Fibroblast of pulmonary artery (primary cell): ENCODE data around the gene TNNT2.

Experiments used
- DNase-seq: peaks from one replicate; pipeline ENCODE4 v3.0.0-alpha.2; 2010; ENCODE audit warnings: low read depth
- H3K4me3 ChIP-seq: replicated peaks from 2 replicates; pipeline ENCODE4 v1.5.1; 2011; ENCODE audit warnings: low read depth, mild to moderate bottlenecking, control low read depth, low read length, moderate library complexity
- TF ChIP-seq, protein P1 (sequence below): IDR thresholded peaks from 2 replicates; pipeline ENCODE4 v1.5.1; 2011; ENCODE audit warnings: mild to moderate bottlenecking, control low read depth, low read length, inconsistent platforms; ENCODE audit errors: missing control alignments

Gene TNNT2

DNA sequence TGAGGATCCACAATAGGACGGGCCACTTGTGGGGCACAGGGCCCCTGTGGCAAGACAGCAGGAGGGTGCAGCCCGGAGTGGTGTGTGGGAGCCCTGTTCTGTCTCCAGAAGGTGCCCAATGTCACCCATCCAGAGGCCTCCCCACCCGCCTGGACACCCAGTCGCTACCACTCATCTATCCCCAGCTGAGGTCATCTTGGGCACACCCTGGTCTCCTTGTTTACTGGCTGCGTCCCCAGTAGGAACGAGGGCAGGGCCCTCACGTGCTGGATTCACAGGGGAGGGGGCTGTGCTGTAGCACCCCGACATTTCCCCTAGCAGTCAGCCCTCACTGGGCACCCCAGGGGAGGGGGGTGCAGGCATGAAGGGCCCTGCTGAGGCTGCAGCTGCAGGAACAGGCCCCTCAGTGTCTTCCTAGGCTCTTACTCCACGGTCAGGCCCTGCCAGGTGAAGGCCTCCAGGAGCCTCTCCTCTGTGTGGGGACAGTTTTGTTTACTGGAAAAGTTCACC is 2.3 kb upstream of the TNNT2 start:
- DNase-seq = no peak
- TF ChIP-seq, protein P1, sequence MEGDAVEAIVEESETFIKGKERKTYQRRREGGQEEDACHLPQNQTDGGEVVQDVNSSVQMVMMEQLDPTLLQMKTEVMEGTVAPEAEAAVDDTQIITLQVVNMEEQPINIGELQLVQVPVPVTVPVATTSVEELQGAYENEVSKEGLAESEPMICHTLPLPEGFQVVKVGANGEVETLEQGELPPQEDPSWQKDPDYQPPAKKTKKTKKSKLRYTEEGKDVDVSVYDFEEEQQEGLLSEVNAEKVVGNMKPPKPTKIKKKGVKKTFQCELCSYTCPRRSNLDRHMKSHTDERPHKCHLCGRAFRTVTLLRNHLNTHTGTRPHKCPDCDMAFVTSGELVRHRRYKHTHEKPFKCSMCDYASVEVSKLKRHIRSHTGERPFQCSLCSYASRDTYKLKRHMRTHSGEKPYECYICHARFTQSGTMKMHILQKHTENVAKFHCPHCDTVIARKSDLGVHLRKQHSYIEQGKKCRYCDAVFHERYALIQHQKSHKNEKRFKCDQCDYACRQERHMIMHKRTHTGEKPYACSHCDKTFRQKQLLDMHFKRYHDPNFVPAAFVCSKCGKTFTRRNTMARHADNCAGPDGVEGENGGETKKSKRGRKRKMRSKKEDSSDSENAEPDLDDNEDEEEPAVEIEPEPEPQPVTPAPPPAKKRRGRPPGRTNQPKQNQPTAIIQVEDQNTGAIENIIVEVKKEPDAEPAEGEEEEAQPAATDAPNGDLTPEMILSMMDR = no peak
- no peak overlapping the region for H3K4me3 ChIP-seq

DNA sequence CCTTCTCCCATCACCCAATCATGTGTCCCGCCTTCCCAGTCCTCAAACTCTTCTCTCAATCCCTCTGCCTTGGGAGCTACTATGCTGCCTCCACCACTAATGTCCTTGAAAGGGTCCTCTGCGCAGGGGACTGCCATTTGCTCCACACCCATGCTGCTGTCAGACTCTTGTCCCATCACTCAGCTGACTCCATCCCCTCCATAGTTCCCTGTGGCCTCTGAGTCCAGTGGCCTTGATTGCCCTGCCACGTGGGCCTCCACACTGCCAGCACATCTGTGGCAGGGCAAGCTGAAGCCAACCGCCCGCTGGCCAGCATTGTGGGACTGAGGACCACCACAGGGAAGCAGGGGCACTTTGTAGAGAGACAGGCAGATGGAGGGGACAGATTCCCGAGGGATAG is 1.3 kb upstream of the TNNT2 start:
- no peak for DNase-seq
- TF ChIP-seq, protein P1 = no peak
- H3K4me3 ChIP-seq = no peak overlapping the region

DNA sequence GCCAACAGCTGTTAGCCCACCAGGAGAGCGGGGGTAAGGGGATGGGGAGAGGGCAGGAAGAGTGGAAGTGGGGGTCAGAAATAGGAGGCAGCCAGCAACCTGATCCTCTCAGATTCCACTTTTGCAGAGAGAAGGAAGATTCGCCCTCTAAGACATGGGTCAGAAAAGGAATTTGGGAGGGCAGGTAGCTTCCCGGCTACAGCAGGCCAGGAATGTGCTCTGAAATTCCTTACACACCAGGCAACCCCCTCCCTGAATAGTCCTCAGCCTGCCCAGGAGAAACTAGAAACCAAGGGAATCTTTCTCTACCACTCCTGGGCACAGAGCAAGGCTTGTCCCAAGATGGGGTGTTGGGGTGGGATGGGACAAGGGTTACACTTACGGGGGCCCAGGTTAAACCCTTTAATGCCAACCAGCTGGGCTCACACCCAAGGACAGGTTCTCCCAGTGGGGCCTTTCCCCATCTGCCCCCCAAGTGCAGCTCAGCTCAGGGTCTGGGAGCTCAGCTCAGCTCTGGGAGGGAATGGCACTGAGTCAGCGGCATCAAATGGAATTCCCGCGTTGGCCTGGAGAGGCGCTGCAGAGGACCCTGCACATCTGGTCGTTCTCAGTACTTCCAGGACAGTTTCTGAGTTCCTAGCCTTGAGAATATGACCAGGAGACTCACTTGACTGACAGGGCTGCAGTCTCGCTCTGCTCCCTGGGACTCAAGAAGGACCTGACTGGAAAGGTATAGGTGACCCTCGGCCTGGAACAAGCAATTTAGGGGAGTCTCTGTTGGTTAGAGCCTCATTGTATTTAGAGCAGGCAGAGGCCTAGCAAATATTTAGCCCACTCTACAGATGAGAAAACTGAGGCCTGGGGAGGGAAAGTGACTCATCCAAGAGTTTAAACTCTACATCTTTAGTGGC is 761 bp downstream of the TNNT2 start:
- DNase-seq = peak; percentile 28
- TF ChIP-seq, protein P1 = peak; percentile 64
- H3K4me3 ChIP-seq = no peak overlapping the region

DNA sequence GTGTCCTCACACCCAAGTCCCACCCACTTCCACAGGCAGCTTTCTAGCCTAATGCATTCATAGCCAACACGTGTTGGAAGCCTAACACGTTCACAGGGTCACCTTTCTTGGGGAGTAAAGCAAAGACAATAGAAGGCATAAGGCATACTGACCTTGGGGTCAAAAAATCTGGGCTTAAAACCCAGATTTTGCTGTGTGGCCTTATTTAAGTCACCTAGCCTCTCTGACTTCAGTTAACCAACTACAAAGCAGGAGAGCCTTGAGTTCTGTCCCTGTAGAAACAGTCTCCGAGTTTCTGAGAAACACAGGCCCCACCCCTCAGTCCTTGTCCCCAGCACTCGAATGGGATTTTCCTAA is 1.4 kb downstream of the TNNT2 start:
- no peak overlapping the region for H3K4me3 ChIP-seq
- TF ChIP-seq, protein P1 = no peak

DNA sequence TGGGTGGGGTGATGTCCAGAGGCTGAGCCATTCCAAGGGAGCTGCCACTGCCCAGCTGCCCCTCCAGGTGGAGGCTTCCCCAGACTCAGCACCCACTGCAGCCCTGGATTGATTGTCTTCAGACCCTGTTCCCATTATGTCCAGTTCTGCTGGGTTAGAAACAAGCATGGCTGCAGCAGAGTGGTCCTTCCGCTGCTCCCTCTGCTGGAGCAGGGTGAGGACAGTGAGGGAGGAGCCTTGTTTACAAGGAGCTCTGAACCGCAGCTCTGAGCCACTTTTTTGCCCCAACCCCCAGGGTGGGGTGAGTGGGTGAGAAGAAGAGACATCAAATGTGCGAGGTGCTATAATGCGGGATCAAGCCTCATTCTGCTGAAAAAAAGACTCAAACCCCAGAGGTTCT is 2.3 kb downstream of the TNNT2 start:
- TF ChIP-seq, protein P1 = peak; percentile 18
- no peak overlapping the region for H3K4me3 ChIP-seq
- DNase-seq = no peak

More for the DNA sequence above, 1.4 kb downstream of the TNNT2 start:
- DNase-seq = no peak

DNA sequence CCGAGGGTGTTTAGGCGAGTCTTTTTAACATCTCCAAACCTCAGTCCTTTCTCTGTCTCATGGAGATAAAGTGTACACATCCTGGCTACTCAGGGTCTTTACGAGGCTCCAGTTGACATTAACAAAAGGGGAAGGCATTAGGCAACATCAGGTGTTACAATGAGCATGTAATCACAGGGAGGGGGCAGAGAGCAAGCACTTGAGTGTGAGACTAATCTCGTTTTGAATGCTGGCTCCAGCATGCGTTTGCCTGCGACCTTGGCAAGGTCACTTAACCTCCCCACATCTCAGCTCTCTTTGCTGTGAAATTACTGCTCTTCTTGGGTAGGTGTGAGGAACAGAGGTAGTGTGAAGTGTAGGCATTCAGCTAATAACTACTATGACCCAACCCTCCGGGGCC is 3.1 kb downstream of the TNNT2 start:
- no peak overlapping the region for H3K4me3 ChIP-seq
- no peak for DNase-seq
- TF ChIP-seq, protein P1 = no peak
